Measurements from ENCODE around the gene RPE65. TPM values are rescaled to one million over a fixed set of nuclear protein-coding genes. Genes with fewer than 3 reads are reported as not detected.
A peak's percentile ranks its signal among the peaks of the same experiment; 100 is the strongest.

Gene RPE65
- total RNA-seq, 1 experiment from 2014 or later: not detected

DNA sequence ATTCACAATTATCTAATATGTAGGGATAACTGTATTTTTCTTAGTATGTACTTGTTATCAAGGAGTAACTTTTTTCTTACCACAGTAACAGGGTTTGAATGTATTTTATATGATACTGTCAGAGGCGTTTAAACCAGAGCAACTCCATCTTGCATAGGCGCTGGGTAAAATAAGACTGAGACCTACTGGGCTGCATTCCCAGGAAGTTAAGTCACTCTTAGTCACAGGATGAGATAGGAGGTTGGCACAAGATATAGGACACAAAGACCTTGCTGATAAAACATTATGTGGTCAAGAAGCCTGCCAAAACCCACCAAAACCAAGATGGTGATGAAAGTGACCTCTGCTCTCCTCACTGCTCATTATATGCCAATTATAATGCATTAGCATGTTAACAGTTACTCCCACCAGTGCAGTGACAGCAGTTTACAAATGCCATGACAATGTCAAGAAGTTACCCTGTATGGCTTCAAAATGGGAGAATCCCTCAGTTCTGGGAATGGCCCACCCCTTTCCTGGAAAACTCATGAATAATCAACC lies 64.8 kb downstream of the RPE65 start:
- H3K27me3 ChIP-seq (ENCODE audit: control insufficient read depth, insufficient read depth, low read length): no peaks in the 10 kb centered on the region
- in situ Hi-C loops (cut with HindIII; ENCODE audit: low pct_unique_long_range_greater_than_20kb, low sequenced_read_pairs): no loop called here
- peaks cover 8% of the 10 kb centered on the region for H3K4me1 ChIP-seq (ENCODE audit: control insufficient read depth, insufficient read depth, low read length)
- TF ChIP-seq, protein P1, sequence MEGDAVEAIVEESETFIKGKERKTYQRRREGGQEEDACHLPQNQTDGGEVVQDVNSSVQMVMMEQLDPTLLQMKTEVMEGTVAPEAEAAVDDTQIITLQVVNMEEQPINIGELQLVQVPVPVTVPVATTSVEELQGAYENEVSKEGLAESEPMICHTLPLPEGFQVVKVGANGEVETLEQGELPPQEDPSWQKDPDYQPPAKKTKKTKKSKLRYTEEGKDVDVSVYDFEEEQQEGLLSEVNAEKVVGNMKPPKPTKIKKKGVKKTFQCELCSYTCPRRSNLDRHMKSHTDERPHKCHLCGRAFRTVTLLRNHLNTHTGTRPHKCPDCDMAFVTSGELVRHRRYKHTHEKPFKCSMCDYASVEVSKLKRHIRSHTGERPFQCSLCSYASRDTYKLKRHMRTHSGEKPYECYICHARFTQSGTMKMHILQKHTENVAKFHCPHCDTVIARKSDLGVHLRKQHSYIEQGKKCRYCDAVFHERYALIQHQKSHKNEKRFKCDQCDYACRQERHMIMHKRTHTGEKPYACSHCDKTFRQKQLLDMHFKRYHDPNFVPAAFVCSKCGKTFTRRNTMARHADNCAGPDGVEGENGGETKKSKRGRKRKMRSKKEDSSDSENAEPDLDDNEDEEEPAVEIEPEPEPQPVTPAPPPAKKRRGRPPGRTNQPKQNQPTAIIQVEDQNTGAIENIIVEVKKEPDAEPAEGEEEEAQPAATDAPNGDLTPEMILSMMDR (IDR thresholded peaks at IDR 0.05): 0 out of 2 replicates have a peak, but pooled peaks have one; percentile 2
- TF ChIP-seq POLR2AphosphoS5 (IDR thresholded peaks at IDR 0.05; ENCODE audit: low read depth, low read length) (no peak), SIN3A (IDR thresholded peaks at IDR 0.05; ENCODE audit: borderline replicate concordance, insufficient read depth, low read depth, low read length) (no peak)
- CTCF ChIA-PET: no interaction called here
- no peak overlapping the region for H3K4me3 ChIP-seq (ENCODE audit: low read depth in 2 of 2, low read length in 2 of 2)
- H3K9me3 ChIP-seq (ENCODE audit: control insufficient read depth, insufficient read depth, low read depth, low read length): peaks cover 4% of the 10 kb centered on the region; the same call in 1 of the 2 replicates
- no peak for DNase-seq (ENCODE audit: low read depth, low spot score)
- no peak overlapping the region for H3K27ac ChIP-seq (ENCODE audit: low read length)
- no peaks in the 10 kb centered on the region for H3K36me3 ChIP-seq (ENCODE audit: control insufficient read depth, insufficient read depth, low read length)
- intact Hi-C loops (cut with micrococcal nuclease; ENCODE audit: unreplicated experiment): no loop called here
- POLR2A ChIA-PET: interaction anchor here (0.6 kb wide), 1 partner anchor 1110 kb away, joined by 3 read pairs; no protein-coding TSS in a partner anchor
- ATAC-seq: peak; percentile 69
- BruUV-seq (replicated peaks): no TSS peak

DNA sequence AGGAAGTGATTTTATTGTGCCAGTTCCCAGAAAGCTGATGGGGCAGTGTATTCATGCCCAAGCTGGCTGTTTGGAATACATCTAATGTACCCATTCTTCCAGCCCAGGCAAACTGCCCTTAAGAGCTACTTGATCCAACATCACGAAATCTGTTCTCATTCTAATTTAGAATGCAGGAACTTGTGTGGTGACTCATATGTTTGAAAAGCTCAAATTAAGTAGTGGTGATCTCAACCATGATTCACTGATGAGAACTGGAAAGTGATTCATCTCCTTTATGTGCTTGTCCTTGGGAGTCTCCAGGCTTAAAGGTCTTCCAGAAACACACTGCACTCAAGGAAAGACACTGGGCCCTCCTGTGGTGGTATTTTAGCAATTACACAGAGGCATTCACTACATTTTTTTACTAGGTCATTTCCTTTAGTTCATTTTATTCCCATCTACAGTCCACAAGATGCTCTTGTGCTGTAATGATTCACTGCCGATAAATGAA lies 65.4 kb downstream of the RPE65 start:
- Histone ChIP-seq H3K4me1 (ENCODE audit: control insufficient read depth, insufficient read depth, low read length) (peaks cover 8% of the 10 kb centered on the region), H3K4me3 (ENCODE audit: low read depth in 2 of 2, low read length in 2 of 2) (no peak overlapping the region), H3K27me3 (ENCODE audit: control insufficient read depth, insufficient read depth, low read length) (no peaks in the 10 kb centered on the region), H3K27ac (ENCODE audit: low read length) (no peak overlapping the region), H3K9me3 (ENCODE audit: control insufficient read depth, insufficient read depth, low read depth, low read length) (peaks cover 4% of the 10 kb centered on the region; the same call in 1 of the 2 replicates), H3K36me3 (ENCODE audit: control insufficient read depth, insufficient read depth, low read length) (no peaks in the 10 kb centered on the region)
- ATAC-seq (peak; percentile 99), DNase-seq (ENCODE audit: low read depth, low spot score) (peak; percentile 98)
- TF ChIP-seq SIN3A (IDR thresholded peaks at IDR 0.05; ENCODE audit: borderline replicate concordance, insufficient read depth, low read depth, low read length) (no peak), TCF7L2 (IDR thresholded peaks at IDR 0.05; ENCODE audit: low read depth, low read length) (no peak)
- TF ChIP-seq, protein P2, sequence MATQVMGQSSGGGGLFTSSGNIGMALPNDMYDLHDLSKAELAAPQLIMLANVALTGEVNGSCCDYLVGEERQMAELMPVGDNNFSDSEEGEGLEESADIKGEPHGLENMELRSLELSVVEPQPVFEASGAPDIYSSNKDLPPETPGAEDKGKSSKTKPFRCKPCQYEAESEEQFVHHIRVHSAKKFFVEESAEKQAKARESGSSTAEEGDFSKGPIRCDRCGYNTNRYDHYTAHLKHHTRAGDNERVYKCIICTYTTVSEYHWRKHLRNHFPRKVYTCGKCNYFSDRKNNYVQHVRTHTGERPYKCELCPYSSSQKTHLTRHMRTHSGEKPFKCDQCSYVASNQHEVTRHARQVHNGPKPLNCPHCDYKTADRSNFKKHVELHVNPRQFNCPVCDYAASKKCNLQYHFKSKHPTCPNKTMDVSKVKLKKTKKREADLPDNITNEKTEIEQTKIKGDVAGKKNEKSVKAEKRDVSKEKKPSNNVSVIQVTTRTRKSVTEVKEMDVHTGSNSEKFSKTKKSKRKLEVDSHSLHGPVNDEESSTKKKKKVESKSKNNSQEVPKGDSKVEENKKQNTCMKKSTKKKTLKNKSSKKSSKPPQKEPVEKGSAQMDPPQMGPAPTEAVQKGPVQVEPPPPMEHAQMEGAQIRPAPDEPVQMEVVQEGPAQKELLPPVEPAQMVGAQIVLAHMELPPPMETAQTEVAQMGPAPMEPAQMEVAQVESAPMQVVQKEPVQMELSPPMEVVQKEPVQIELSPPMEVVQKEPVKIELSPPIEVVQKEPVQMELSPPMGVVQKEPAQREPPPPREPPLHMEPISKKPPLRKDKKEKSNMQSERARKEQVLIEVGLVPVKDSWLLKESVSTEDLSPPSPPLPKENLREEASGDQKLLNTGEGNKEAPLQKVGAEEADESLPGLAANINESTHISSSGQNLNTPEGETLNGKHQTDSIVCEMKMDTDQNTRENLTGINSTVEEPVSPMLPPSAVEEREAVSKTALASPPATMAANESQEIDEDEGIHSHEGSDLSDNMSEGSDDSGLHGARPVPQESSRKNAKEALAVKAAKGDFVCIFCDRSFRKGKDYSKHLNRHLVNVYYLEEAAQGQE (IDR thresholded peaks at IDR 0.05; ENCODE audit: insufficient read depth in 1 of 2, low read depth in 2 of 2, low read length in 1 of 2): no peak
- TF ChIP-seq, protein P1 (IDR thresholded peaks at IDR 0.05): peak; percentile 37; the same call in 1 of the 2 replicates
- BruUV-seq (replicated peaks): no TSS peak
- ChIA-PET POLR2A (interaction anchor here (0.6 kb wide), 1 partner anchor 1110 kb away, joined by 3 read pairs; no protein-coding TSS in a partner anchor), CTCF (no interaction called here)
- in situ Hi-C loops (cut with HindIII; ENCODE audit: low pct_unique_long_range_greater_than_20kb, low sequenced_read_pairs): no loop called here
- intact Hi-C loops (cut with micrococcal nuclease; ENCODE audit: unreplicated experiment): no loop called here
